RCC 7860 (cell line): ENCODE data around the gene USP48.

Source experiments
- DNase-seq: peaks from one replicate; pipeline ENCODE4 v3.0.0-alpha.2; 2015; ENCODE audit warnings: low spot score
- FAIRE-seq: peaks from 2 replicates; lab custom pipeline; 2012; peaks lifted over from hg19 to GRCh38; lab: Jason Lieb, UNC

Gene USP48

DNA sequence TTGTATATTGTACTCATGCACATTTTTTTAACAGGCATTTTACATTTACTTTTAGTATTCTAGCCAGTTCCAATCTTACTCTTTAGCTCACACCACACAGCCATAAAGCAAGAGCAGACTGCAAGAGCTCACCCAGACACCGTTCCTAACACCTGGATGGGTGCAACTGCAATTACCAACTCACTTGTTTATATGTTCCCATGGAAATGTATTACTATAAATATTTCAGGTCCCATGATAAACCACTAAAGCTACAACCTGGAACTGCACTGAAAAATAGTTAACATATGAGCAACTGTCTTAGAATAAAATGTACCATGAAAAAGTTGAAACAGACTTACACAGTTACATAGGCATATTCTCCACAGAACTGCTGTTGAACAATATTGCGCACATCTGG, 30.8 kb downstream of the USP48 start:
- no peak for FAIRE-seq
- no peak for DNase-seq

GRCh38 chr1:21751281-21751680, 31.7 kb downstream of the USP48 start:
- FAIRE-seq, result no peak
- DNase-seq, result no peak

GRCh38 chr1:21750841-21751240, 32.1 kb downstream of the USP48 start:
- FAIRE-seq (no peak), DNase-seq (no peak)

DNA sequence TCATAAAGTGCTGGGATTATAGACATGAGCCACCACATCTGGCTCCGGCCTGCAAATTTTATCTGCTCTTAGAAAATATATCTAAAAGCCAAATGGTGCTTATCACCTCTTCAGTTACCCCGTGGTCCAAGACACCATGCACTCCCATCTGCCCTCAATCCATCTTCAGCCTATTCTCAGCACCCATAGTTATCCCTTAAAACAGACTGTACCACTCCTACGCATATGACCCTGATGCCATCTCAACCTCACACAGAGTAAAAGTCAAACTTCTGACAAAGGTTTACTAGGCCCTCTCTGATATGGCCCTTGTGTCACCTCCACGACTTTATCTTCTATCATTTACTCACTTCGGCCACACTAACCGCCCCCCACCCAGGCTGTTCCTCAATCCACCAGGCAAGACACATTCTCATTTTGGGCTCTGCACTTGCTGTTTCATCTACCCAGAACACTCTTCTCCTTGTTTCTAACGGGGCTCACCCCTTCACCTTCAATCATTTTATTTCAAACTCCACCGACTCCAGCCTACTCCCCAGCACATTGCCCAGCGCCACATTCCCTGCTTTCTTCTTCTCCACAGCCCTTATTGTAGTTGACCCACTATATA, 33.0 kb downstream of the USP48 start:
- DNase-seq, result no peak
- no peak for FAIRE-seq

DNA sequence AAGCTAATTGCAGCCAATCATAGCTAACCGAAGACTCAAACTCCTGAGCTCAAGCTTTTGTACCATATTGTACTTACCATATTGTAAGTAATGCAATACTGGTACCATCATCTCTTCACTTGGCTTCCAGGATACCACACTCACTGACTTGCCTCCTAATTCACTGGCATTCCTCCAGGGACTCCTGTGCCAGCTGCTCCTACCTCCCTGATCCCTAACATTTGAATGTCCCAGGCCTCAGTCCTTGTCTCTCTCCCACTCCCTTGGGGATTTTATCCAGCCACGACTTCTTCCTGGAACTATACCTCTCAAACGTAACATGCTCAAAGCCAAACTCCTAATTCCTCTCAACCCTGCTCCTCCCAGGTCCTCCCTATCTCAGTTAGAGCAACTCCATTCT, 33.8 kb downstream of the USP48 start:
- FAIRE-seq (no peak), DNase-seq (no peak)

DNA sequence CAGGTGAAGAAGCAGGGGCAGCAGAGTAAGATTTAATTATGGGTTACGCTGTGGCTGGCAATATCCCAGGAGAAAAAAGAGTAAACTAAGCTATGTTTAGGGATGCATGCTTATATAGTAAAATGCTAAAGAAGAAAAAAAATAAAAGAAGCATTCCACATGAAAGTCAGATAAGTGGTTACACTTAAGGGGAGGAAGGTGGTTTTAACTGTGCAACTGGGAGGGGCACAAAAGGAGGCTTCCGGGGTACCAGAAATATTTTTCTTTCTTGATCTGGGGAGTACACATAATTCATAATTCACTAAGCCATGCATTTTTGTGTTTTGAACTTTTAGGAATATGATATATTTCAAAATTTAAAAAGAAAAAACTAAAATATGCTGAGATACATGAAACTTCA, 39.5 kb downstream of the USP48 start:
- DNase-seq (no peak), FAIRE-seq (no peak)

GRCh38 chr1:21742578-21742977, 40.4 kb downstream of the USP48 start:
- FAIRE-seq, result no peak
- DNase-seq, result no peak

DNA sequence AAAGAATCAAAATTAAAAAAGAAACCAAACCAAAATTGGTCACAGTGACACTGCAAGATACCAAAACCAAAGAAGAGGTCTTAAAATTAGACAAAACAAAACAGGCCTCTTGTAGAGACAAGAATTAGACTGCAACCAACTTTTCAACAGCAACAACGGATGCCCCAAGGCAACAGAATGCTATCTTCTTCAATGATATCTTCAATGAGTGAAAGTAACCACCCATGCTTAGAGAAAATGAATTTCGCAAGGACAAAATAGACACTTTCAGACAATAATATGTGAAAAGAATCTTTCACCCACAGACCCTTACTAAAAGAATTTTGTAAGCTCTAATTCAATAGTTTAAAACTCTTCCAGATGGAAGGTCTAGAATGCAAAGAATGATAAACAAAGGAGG, 41.7 kb downstream of the USP48 start:
- FAIRE-seq (no peak), DNase-seq (no peak)

DNA sequence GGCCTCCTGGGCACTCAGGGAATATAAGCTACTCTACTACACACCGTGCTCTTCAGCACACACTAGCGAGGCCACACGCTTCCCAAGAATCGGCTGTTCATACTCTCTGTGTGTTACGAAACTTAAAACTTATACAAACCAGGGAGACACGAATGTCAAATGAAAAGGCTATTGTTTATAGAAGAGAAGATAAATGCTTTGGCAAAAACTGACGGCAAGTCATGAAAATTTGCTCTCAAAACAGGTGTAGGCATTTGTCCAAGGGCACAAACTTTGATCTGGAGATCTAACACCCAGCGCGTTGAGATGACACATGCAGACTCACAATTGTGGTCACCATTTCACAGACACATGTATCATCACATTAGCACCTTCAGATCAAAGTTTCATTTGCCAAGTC, 46.1 kb downstream of the USP48 start:
- DNase-seq, result no peak
- no peak for FAIRE-seq

DNA sequence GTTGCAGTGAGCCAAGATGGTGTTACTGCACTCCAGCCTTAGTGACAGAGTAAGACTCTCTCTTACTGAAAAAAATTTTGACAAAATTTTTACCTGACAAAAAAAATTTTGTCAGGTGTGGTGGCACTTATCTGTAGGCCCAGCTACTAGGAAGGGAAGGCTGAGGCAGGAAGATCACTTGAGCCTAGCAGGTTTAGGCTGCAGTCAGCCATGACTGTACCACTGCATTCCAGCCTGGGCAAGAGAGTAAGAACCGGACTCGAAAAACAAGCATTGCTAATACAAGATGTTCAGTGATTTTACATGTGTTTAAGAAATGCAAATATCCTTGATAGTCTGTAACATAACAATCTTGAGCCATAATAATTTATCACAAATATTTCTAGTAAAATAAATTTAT, 46.9 kb downstream of the USP48 start:
- DNase-seq (no peak), FAIRE-seq (no peak)

- DNase-seq, result no peak
- FAIRE-seq, result no peak
Measured at GRCh38 chr1:21734526-21734925, 48.4 kb downstream of the USP48 start.

DNA sequence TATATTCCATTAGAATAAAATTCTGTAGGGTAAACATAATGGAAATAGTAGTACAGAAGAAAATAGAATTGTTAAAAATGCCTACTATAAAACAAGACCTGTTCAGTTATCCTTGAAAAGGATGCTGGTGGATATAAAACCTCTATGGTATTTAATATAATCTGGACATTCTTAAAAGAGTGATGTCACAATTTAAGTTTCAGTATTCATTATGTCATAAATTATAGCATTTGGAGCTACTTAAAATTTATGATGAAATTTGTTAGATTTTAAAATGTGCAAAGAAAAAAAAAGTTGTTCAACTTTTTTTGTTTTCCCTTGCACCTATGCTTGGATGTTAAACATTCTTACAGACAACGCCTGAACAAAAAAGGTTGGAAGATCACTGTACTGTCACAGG, 50.3 kb downstream of the USP48 start:
- FAIRE-seq (no peak), DNase-seq (no peak)

DNA sequence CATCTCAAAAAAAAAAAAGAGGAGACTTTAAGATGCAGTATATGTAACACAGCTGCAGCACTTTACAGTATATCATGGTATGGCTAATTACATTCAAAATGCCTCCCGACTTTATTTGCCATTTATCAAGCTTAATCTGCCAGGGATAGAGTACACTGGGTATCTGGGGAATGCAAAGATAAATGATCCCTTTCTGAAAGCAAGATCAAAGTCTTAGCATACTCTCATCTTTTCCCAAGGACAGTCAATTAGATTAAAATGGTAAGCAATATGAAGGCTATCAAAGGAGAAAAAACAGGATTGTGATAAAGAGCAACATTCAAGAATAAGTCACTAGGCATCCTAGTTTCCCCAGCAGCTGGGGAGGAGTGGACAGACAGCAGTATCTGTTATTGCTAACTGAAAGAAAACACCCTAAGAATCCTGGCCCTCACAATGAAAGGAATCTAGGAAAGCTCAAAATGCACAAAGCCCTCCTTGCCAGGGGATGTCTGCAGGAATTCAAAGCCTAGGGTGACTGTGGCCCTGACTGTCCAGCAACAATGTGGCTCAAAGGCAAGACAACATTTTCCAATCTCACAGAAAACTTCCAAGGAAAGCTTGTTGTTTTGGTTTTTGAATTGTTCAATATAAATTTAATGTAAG, 57.1 kb downstream of the USP48 start:
- DNase-seq, result no peak
- no peak for FAIRE-seq

GRCh38 chr1:21724570-21724969, 58.4 kb downstream of the USP48 start:
- no peak for DNase-seq

GRCh38 chr1:21724098-21724497, 58.9 kb downstream of the USP48 start:
- DNase-seq, result no peak
- no peak for FAIRE-seq

More at GRCh38 chr1:21724570-21724969, 58.4 kb downstream of the USP48 start:
- no peak for FAIRE-seq

GRCh38 chr1:21721295-21721985, 61.5 kb downstream of the USP48 start:
- no peak for DNase-seq
- FAIRE-seq, result no peak

DNA sequence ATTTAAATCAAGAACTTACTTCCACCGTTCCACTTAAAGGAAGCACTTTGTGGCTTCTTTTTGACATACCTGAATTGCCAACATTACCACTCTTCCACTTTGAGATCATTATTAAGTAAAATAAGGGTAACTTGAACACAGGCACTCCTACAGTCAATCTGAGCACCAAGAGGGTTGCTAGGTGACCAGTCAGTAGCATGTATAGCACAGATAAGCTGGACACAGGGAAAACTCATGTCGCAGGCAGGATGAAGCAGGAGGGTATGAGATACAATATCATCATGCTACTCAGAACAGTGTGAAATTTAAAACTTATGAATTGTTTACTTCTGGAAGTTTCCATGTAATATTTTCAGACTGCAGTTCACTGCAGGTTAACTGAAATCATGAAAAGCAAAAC, 66.8 kb downstream of the USP48 start:
- DNase-seq (no peak), FAIRE-seq (no peak)

DNA sequence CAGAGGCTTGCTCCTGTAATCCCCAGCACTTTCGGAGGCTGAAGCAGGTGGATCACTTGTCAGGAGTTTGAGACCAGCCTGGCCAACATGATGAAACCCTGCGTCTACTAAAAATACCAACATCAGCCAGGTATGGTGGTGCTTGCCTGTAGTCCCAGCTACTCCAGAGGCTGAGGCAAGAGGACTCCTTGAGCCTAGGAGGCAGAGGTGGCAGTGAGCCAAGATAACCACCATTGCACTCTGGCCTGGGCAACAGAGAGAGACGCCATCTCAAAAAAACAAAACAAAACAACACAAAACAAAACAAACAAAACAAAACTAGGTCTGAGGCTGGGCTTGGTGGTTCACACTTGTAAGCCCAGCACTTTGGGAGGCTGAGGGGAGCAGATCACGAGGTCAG, 75.1 kb downstream of the USP48 start:
- DNase-seq (no peak), FAIRE-seq (no peak)

DNA sequence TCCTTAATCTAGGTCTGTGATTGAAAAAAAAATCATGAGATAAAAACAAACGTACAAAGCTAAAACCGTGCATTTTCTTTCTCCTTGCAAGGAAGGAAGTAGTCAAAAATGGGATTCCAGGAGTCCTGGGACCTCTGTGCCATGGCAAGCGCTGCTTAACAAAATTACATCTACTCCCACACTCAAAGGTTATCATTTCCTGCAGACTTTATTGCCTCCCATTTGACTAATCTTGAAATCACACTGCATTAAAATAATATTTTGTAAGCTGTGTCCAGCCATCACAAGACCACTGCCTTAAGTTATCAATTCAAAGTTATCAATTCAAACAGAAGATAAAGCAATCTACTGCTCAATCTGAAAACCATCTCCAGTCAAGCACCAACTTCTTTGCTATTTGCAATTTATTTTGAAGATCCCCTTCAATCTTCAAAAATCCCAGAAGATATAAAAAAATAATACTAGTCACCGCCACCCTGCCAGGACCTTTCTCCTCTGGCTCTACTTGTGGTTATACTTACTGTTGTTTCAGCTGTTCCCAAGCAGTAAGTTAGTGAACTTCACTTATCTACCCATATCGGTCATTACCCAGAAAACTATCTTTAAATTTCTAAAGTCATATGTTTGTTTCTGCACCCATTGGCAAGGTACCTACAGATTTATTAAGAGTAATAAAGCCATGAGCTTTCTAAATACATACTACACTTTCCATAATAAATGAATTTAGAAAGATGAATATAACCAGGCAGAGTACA, 75.7 kb downstream of the USP48 start:
- DNase-seq, result no peak
- FAIRE-seq, result no peak

DNA sequence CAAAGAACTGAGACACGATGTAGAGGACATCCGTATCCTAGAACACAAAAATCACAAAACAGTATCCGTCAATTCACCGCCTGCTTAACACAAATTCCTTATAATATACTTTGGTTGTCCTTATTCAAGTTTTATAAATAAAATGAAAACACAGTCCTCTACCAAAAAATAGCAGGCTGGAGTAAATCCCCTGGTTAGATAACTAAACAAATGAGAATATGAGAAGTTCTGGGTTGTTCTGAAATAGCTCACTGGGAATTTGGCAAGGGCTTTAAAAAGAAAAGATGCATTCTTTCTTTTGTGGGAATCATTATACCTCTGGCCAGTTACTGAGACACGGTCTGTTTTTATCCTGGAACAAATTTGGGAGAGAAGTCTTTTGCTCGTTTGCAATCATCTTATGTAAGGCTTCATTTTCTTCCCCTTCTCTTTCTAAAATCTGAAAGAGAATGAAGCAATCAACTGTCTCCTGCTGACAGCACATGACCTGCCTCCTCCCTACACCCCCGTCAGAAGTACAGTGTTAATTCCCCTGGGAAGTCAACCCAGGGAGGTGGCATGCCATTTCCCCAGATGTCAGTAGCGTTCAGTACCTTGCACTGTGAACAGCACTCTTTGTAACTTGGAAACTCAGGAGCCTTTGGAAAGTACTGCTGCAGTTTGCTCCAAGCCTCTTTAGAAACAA, 76.7 kb downstream of the USP48 start:
- FAIRE-seq, result no peak
- no peak for DNase-seq

GRCh38 chr1:21705303-21705980, 77.5 kb downstream of the USP48 start:
- FAIRE-seq (no peak), DNase-seq (no peak)
